ENCODE data around the gene LMF1. TPM values are rescaled to one million over a fixed set of nuclear protein-coding genes. Genes with fewer than 3 reads are reported as not detected.

LMF1 gene
- total and polyA plus RNA-seq, 9 of the 15 experiments (the other 6 are each of a cell fraction or from before 2014, with no cell fraction given) = 0.11 to 1.6 (median 0.55) TPM; not detected in 1

GRCh38 chr16:914440-914839, 56.3 kb downstream of the LMF1 start:
- Histone ChIP-seq H3K36me3 (ENCODE audit: control insufficient read depth, insufficient read depth, low read length) (no peaks in the 10 kb centered on the region), H3K27me3 (ENCODE audit: control insufficient read depth in 2 of 2, insufficient read depth in 2 of 2, low read length in 2 of 2) (peaks cover 27 to 92% of the 10 kb centered on the region in 2 experiments; a peak in 4 of 5 replicates), H3K9me1 (ENCODE audit: control insufficient read depth, insufficient read depth, low read length) (no peaks in the 10 kb centered on the region), H3K4me2 (ENCODE audit: insufficient read depth, low read length) (no peak overlapping the region), H3K9ac (ENCODE audit: insufficient read depth in 1 of 2, low read depth in 2 of 2, low read length in 2 of 2) (no peak overlapping the region), H3K4me1 (replicated peaks in 1 of 2; ENCODE audit: control insufficient read depth in 2 of 2, insufficient read depth in 2 of 2, low read length in 2 of 2) (peaks cover 0 to 26% of the 10 kb centered on the region in 2 experiments; a peak in 1 of 5 replicates), H4K20me1 (replicated peaks; ENCODE audit: control insufficient read depth, insufficient read depth, low read length) (peaks cover under 1% of the 10 kb centered on the region; the same call in 1 of the 2 replicates), H3K79me2 (ENCODE audit: control insufficient read depth, insufficient read depth, low read length) (no peaks in the 10 kb centered on the region), H3K27ac (ENCODE audit: extremely low read depth, low read depth, low read length) (no peak overlapping the region), H3K4me3 (no peak overlapping the region), H3K9me3 (replicated peaks; ENCODE audit: control insufficient read depth, insufficient read depth, low read depth, low read length) (no peaks in the 10 kb centered on the region; the same call in 1 of the 2 replicates), H2AFZ (ENCODE audit: low read depth, low read length) (no peak overlapping the region)
- FAIRE-seq (peak; percentile 26), ATAC-seq (no peak), DNase-seq (ENCODE audit: extremely low read depth in 1 of 4, low spot score in 3 of 4) (no peak)
- in situ Hi-C loops (cut with MboI) = no loop called here
- ChIA-PET POLR2A (no interaction called here), CTCF (ENCODE audit: low intra/inter-chr PET ratio) (no interaction called here)
- 6% methylated on average over 3 of the region's 4 CpGs for WGBS (ENCODE audit: insufficient coverage, low coverage, missing lambda C conversion rate)
- intact Hi-C loops (cut with micrococcal nuclease) = no loop called here
- BruUV-seq (replicated peaks) = no TSS peak
- no peak for TF ChIP-seq PRDM10 (IDR thresholded peaks at IDR 0.05; ENCODE audit: partially characterized antibody)
- no peak for TF ChIP-seq MEF2A (IDR thresholded peaks at IDR 0.05; ENCODE audit: control insufficient read depth, low read depth, low read length)
- TF ChIP-seq NR2C1 (IDR thresholded peaks at IDR 0.05) = no peak
- TF ChIP-seq NR2C1 (tag; IDR thresholded peaks at IDR 0.05) = no peak
- TF ChIP-seq NCOA6 (IDR thresholded peaks at IDR 0.05) = no peak
- TF ChIP-seq ZNF408 (CRISPR knock-in tag; IDR thresholded peaks at IDR 0.05; ENCODE audit: low read depth) = no peak
- TF ChIP-seq MLX (CRISPR knock-in tag; conservative IDR thresholded peaks at IDR 0.05) = no peak
- TF ChIP-seq SIX5 (IDR thresholded peaks at IDR 0.05; ENCODE audit: borderline replicate concordance in 1 of 2, insufficient read depth in 1 of 2, low read depth in 1 of 2, low read length in 2 of 2) = no peak
- no peak for TF ChIP-seq TAF15 (IDR thresholded peaks at IDR 0.05; ENCODE audit: low read depth, low read length)
- no peak for TF ChIP-seq RAD21 (CRISPR knock-in tag; conservative IDR thresholded peaks at IDR 0.05 in 1 of 2, IDR thresholded peaks at IDR 0.05 in 1 of 2)
- TF ChIP-seq ZNF253 (CRISPR knock-in tag; conservative IDR thresholded peaks at IDR 0.05) = no peak
- TF ChIP-seq ETV6 (IDR thresholded peaks at IDR 0.05; ENCODE audit: borderline replicate concordance in 1 of 2, low read depth in 2 of 2, low read length in 1 of 2) = no peak
- TF ChIP-seq ETV6 (CRISPR knock-in tag; IDR thresholded peaks at IDR 0.05; ENCODE audit: borderline replicate concordance) = no peak
- TF ChIP-seq ZNF507 (tag; conservative IDR thresholded peaks at IDR 0.05) = no peak
- no peak for TF ChIP-seq EP400 (IDR thresholded peaks at IDR 0.05)

Measured in K562 (cell line).